ENCODE measurements around the gene THAP11. TPM values are rescaled to one million over a fixed set of nuclear protein-coding genes. Genes with fewer than 3 reads are reported as not detected.

Gene THAP11
- total RNA-seq, 2 donors from 2014 or later: 42.5 to 59.4 TPM

DNA sequence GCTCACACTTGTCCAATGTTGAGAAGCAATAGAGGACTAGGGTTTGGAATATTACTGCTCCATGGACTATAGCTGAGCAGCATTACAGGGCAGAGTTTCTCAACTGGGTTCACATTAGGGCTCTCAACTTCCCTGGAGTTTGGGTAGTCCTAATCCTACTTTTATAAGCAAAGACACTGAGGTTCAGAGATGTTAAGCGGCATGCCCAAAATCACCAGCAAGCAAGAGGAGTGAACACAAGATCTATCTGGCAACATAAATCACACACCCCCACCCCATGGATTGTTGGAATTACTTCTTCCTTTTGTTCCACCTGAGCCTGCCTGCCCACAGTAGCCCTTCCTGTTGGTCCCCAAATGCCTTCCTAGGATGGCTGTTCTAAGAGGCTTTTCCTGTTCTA lies 30.2 kb upstream of the THAP11 start:
- Histone ChIP-seq H3K36me3 (no peaks in the 10 kb centered on the region), H3K4me3 (no peak overlapping the region), H3K9me3 (no peaks in the 10 kb centered on the region), H3K27me3 (no peaks in the 10 kb centered on the region), H3K4me1 (peaks cover 0 to 5% of the 10 kb centered on the region in 2 donors), H3K27ac (no peak overlapping the region)
- no peak for DNase-seq (ENCODE audit: low spot score)
- TF ChIP-seq, protein P1, sequence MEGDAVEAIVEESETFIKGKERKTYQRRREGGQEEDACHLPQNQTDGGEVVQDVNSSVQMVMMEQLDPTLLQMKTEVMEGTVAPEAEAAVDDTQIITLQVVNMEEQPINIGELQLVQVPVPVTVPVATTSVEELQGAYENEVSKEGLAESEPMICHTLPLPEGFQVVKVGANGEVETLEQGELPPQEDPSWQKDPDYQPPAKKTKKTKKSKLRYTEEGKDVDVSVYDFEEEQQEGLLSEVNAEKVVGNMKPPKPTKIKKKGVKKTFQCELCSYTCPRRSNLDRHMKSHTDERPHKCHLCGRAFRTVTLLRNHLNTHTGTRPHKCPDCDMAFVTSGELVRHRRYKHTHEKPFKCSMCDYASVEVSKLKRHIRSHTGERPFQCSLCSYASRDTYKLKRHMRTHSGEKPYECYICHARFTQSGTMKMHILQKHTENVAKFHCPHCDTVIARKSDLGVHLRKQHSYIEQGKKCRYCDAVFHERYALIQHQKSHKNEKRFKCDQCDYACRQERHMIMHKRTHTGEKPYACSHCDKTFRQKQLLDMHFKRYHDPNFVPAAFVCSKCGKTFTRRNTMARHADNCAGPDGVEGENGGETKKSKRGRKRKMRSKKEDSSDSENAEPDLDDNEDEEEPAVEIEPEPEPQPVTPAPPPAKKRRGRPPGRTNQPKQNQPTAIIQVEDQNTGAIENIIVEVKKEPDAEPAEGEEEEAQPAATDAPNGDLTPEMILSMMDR (IDR thresholded peaks at IDR 0.05): no peak

DNA sequence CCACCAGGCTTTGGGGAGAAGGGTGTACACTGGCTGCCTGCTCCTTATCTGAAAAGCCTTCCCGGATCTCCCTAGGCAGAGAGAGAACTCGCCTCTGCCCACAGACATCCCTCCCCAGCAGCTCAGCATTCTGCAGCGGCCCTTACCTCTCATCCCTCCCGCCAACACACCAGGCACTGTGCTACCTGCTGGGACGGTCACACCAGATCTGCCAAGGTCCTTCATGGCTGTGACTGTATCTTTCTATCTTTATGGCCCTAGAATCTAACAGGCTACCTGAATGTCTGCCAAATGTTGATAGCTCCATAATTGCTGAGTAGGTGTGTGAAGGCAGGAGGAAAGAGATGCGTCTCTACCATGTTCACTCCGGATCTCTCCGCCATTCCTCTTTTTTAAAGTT lies 27.6 kb upstream of the THAP11 start:
- Histone ChIP-seq H3K27ac (no peak overlapping the region), H3K4me3 (no peak overlapping the region), H3K9me3 (no peaks in the 10 kb centered on the region), H3K4me1 (no peaks in the 10 kb centered on the region), H3K27me3 (no peaks in the 10 kb centered on the region), H3K36me3 (no peaks in the 10 kb centered on the region)
- no peak for DNase-seq (ENCODE audit: low spot score)
- TF ChIP-seq, protein P1 (IDR thresholded peaks at IDR 0.05): no peak

DNA sequence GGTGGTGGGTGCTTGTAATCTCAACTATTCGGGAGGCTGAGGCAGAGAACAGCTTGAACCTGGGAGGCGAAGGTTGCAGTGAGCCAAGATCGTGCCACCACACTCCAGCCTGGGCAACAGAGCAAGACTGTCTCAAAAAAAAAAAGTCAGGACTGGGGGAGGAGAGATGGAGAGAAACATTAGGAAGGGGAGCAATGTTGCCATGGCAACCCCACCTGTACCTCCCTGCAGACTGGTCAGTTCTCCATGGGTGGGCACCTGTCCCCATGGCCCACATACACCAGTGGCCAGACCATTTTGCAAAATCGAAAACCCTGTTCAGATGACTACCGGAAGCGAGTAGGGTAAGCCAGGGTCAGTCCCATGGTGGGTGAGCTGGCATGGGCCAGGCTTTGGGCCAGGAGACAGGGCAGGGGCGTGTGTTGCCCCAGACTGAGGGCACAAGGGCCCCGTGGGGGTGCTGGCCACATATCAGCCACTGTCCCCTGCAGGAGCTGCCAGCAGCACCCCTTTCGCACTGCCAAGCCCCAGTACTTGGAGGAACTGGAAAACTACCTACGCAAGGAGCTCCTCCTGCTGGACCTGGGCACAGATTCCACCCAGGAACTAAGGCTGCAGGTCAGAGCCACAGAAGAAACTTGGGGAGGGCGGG lies 21.4 kb upstream of the THAP11 start:
- no peak overlapping the region for H3K4me3 ChIP-seq
- no peaks in the 10 kb centered on the region for H3K9me3 ChIP-seq
- TF ChIP-seq, protein P1 (IDR thresholded peaks at IDR 0.05): no peak
- H3K4me1 ChIP-seq: no peaks in the 10 kb centered on the region
- no peak overlapping the region for H3K27ac ChIP-seq
- no peaks in the 10 kb centered on the region for H3K27me3 ChIP-seq
- H3K36me3 ChIP-seq: no peaks in the 10 kb centered on the region
- DNase-seq (ENCODE audit: low spot score): no peak

DNA sequence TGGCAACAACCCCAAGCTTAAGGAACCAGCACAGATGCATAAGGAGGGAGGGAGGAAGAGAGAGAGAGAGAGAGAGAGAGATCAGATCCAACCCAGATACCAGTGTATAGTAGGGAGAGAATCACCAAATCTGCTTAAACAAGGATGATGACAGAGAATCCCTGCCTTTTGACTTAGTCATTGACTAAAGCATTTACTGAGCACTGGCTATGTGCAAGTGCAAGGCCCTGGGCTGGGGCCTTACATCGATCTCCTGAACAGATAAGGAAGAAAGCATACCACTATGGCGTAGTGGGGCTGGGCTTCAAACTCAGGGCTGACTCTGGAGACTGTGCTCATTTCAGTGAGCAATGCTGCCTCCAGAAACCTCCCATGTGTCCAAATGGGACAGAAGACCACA lies 19.6 kb upstream of the THAP11 start:
- Histone ChIP-seq H3K36me3 (no peaks in the 10 kb centered on the region), H3K27ac (no peak overlapping the region), H3K9me3 (no peaks in the 10 kb centered on the region), H3K4me3 (no peak overlapping the region), H3K27me3 (no peaks in the 10 kb centered on the region), H3K4me1 (no peaks in the 10 kb centered on the region)
- TF ChIP-seq, protein P1 (IDR thresholded peaks at IDR 0.05): no peak
- DNase-seq (ENCODE audit: low spot score): no peak

DNA sequence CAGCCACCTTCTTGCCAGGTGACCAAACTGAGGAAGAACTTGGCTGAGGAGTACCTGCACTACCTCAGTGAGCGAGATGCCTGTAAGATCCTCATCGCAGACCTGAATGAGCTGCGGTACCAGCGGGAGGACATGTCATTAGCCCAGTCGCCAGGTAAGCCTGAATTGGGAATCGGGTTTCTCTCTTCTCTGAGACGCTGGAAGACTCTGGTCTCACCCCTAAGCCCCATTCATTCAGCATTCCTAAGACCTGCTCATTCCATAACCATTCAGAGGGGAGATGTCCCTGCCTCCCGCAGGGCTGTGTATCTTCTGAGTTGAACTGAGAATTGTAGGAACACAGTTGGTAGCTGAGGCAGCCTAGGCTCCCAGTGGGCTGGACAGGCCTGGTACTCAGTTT lies 17.0 kb upstream of the THAP11 start:
- no peaks in the 10 kb centered on the region for H3K4me1 ChIP-seq
- H3K27ac ChIP-seq: no peak overlapping the region
- TF ChIP-seq, protein P1 (IDR thresholded peaks at IDR 0.05): no peak
- peaks cover 24% of the 10 kb centered on the region for H3K36me3 ChIP-seq
- DNase-seq (ENCODE audit: low spot score): no peak
- no peaks in the 10 kb centered on the region for H3K9me3 ChIP-seq
- H3K27me3 ChIP-seq: no peaks in the 10 kb centered on the region
- H3K4me3 ChIP-seq: no peak overlapping the region

DNA sequence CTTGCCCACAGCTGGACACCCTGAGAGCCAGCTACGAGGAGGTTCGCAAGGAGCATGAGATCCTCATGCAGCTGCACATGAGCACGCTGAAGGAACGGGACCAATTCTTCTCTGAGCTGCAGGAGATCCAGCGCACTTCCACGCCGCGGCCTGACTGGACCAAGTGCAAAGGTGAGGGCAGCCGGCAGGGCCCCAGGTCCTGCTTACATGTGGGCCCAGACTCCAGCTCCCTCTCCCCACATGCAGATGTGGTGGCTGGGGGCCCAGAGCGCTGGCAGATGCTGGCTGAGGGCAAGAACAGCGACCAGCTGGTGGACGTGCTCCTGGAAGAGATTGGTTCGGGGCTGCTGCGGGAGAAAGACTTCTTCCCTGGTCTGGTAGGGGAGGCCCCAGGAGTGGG lies 16.2 kb upstream of the THAP11 start:
- DNase-seq (ENCODE audit: low spot score): no peak
- Histone ChIP-seq H3K27me3 (no peaks in the 10 kb centered on the region), H3K4me3 (no peak overlapping the region), H3K36me3 (peaks cover 32% of the 10 kb centered on the region), H3K27ac (no peak overlapping the region), H3K4me1 (no peaks in the 10 kb centered on the region), H3K9me3 (no peaks in the 10 kb centered on the region)
- TF ChIP-seq, protein P1 (IDR thresholded peaks at IDR 0.05): no peak

Measured in right atrium auricular region (tissue), 2 donors.